ENCODE measurements around the gene FBXW7.
"Not testable (repeated sequence)": the region's sequence is repeated elsewhere in the genome, so short reads cannot be mapped to it uniquely, and the experiment has no call there.

FBXW7 gene, protein sequence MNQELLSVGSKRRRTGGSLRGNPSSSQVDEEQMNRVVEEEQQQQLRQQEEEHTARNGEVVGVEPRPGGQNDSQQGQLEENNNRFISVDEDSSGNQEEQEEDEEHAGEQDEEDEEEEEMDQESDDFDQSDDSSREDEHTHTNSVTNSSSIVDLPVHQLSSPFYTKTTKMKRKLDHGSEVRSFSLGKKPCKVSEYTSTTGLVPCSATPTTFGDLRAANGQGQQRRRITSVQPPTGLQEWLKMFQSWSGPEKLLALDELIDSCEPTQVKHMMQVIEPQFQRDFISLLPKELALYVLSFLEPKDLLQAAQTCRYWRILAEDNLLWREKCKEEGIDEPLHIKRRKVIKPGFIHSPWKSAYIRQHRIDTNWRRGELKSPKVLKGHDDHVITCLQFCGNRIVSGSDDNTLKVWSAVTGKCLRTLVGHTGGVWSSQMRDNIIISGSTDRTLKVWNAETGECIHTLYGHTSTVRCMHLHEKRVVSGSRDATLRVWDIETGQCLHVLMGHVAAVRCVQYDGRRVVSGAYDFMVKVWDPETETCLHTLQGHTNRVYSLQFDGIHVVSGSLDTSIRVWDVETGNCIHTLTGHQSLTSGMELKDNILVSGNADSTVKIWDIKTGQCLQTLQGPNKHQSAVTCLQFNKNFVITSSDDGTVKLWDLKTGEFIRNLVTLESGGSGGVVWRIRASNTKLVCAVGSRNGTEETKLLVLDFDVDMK

GRCh38 chr4:152535903-152536544 is at the start of gene FBXW7:
TSS of gene FBXW7 (minus strand) at chr4:152536092. CDS start at chr4:152411803, 124,289 bp downstream.
- peak; percentile 98 for DNase-seq

- DNase-seq: no peak
These were observed 49.1 kb upstream of the FBXW7 start for GRCh38 chr4:152585023-152585441.

DNA sequence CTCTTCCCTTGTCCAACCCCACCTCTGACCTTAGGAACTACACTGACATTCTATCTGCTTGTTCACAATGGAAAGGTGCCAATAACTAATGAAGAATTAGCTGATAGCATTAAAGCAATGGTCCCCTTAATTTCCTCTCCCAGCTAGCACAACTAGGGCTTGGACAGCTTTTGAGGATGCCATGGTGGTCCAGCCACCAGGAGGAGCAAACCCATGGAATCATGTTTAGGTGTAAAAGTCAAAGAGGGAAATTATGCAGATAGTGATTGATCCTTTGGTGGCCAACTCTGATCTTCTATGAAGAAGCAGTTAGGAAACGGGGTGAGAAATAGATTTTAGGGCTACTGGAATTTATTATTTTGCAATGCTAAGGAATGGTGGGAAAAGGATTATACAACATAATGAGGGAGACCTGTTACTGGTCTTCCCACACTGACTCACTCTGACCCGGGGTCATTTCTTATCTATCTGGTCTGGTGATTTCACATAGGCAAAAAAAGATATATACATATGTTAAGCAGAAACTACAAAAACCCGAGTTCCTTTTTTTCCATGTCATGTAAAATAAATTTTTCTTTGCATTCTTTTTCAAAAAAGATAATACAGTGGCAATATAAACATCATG is 45.8 kb upstream of the FBXW7 start:
- no peak for DNase-seq

DNA sequence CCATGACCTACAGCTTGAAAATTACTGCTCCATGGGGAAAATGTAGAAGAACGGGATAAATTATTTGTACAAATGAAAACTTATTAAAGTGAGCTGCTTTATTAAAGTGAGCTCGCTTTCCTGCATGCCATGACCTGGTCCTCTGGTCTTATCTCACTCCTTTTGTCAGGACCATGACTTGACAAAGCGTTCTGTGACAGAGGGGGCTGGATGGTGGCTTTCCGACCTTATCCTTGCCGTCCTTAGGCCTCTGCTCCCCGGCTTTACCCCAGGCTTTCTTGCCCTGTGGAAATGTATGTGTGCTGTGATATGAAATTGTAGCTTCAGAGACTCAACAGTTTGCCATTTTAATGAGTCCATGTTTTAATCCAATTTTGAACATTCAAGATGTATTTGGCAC is 44.0 kb upstream of the FBXW7 start:
- no peak for DNase-seq

GRCh38 chr4:152579107-152579764 is 43.3 kb upstream of the FBXW7 start:
- DNase-seq: no peak

DNA sequence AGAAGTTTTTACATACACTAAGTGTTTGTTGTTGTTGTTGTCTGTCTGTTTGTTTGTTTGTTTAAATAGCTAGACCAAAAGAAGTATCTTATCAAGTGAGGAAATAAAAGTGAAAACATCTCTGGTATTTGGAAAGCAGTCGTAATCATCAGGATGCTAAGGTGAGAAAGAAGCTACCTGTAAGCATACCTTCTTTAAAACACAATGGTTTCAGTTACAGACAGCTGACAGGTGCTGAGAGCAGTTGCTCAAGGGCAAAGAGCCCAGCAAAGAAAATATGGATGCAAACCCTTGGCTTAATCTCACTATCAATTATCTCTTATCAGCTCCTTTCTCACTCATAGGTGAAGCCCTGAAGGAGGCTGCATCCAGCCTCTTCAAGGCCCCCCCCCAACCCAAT is 42.8 kb upstream of the FBXW7 start:
- DNase-seq: no peak

GRCh38 chr4:152577708-152578396 is 42.0 kb upstream of the FBXW7 start:
- DNase-seq: peak; percentile 23

DNA sequence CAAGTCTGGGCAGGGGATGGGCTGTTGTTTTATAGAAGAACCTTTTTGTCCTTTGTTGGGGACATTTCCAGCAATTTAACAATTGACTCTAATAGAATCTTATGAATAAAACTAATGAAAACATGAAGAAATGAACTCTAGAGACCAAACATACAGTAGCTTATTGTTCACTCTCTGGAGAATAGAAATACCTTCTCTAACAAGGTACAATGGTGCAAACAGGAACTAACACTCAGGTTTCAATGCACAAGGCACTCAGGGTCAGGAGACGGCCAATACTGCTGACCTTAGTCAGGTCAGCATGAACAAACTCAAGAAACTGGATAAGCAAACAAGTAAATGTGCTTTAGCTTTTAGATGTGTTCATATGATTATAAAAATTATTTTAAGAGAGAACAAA is 39.6 kb upstream of the FBXW7 start:
- no peak for DNase-seq

GRCh38 chr4:152573861-152574260 is 38.0 kb upstream of the FBXW7 start:
- no peak for DNase-seq

DNA sequence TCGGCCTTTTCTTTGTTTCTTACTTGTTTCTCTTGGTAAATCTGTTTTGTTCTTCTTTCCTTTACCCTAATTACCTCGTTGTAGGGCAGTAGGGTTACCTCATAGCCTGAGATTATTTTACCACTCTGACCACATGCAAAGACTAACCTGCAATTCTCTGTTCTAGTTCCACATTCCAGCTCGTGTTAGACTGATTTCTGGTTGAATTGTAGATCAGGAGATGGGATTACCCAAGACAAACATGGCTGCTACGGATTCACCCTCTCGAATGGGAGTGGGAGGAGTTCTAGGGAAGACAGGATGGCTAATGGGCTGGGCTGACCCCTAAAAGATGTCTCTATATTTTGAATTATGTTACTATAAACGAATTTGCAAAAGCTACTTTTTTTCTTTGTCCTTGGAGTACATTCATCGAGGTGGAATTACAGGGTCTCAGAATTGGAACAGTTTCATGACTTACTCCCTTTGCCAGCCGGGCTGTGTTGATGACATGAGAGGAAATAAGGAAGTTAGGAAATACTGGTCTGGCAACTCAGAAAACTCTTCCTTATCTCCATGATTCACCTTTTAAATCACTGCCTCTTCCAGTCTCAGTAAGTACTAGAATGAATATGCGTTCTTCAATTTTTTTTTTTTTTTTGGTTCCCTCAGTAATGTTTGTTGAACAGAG is 36.7 kb upstream of the FBXW7 start:
- peak; percentile 3 for DNase-seq

GRCh38 chr4:152571770-152572169 is 35.9 kb upstream of the FBXW7 start:
- no peak for DNase-seq

- no peak for DNase-seq
These were observed 35.4 kb upstream of the FBXW7 start for GRCh38 chr4:152571296-152571695.

DNA sequence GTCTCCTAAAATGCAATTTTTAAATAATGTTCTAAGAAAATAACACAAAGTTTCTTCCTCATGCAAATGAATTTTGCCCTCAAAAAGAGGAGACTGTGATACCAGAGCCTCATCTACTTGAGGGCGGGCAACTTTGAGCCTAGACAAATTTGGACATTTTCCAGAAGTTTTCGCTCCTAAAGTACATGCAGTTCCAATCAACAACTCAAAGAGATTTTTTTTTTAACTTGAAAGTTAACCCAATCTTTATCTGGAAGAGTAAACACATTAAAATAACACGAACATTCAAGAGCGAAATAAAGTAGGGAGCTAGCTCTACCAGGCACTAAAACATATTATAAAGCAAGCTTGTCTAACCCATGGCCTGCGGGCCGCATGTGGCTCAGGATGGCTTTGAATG is 29.4 kb upstream of the FBXW7 start:
- DNase-seq: no peak

GRCh38 chr4:152564336-152564735 is 28.4 kb upstream of the FBXW7 start:
- DNase-seq: no peak

- DNase-seq: no peak
These were observed 27.3 kb upstream of the FBXW7 start for GRCh38 chr4:152563209-152563608.

DNA sequence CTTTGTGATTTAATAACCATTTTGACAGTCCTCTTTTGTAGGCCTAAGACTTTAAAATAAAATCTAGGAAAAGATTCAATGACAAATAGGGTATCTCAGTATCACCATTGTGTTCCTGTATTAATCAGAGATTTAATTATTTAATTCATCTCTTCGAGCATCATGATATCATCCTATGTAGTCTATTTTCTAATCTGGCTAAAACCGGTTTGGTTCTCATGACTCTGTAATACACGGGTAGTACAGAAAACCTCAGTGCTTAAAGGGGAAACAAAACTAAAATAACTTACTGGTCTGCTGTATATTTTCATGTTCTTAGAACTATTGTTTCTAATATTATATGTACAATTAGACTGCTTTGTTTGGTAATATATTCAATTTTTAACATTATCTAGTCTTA is 23.7 kb upstream of the FBXW7 start:
- DNase-seq: no peak

GRCh38 chr4:152558396-152558795 is 22.5 kb upstream of the FBXW7 start:
- DNase-seq: no peak

DNA sequence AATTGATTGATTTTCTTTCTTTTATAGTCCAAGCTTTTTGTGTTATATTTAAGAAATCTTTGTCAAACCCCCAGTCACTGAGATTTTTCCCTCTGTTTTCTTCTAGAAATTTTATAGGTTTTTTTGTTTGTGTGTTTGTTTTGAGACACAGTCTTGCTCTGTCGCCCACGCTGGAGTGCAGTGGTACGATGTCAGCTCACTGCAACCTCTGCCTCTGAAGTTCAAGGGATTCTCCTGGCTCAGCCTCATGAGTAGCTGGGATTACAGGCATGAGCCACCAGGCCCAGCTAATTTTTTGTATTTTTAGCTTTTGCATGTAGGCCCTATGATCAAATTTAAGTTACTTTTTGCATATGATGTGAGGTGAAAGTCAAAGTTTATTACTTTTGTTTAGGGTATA is 20.9 kb upstream of the FBXW7 start:
- DNase-seq: no peak

- no peak for DNase-seq
These were observed 20.4 kb upstream of the FBXW7 start for GRCh38 chr4:152556283-152556682.

- no peak for DNase-seq
These were observed 18.9 kb upstream of the FBXW7 start for GRCh38 chr4:152554742-152555141.

DNA sequence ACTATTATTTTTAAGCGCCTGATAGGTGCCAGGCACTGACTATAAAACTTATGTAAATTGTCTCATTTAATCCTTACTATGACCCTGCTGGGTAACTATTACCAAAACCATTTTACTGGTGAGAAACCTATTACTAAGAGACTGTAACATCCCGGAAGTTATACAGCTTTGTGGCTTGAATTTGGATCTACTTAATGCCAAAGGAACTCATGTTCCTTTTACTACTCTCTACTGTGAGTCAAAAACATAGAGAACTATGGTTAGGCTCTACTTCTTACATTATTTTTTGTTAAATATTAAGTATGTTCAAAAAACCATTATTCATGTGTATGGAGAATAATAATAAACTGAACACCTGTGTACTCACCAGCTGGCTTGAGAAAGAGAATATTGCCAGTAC is 14.8 kb upstream of the FBXW7 start:
- not testable (repeated sequence) for DNase-seq

DNA sequence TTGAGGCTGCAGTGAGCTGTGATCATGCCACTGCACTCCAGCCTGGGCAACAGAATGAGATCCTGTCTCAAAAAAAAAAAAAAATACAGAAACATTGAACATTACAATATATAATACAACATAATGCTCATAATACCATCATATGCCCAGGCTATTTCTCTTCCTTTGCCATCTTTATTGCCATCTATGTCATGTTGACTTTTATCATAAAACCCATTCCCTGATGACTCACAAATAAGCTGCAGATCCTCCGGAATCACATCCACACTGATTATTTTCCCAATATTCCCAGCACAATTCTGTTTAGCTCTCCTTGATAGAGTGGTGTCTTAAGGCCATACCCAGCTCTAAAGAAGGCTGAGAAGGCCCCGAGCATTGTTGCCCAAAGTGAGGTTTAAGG is 9.2 kb upstream of the FBXW7 start:
- no peak for DNase-seq

Data from GF-D8 (cell line).